OCI-LY7 (cell line): Measurements from ENCODE around the gene SEMA5A.

Source experiments
- CTCF ChIP-seq: fragments of 200-600 bp; sonication (generic); conservative IDR thresholded peaks from 2 replicates; pipeline ENCODE4 v1.5.1; 2014; ENCODE audit warnings: mild to moderate bottlenecking, antibody characterized with exemption, low read length, moderate library complexity, mixed read lengths
- EZH2phosphoT487 ChIP-seq: fragments of 200-600 bp; sonication (generic); IDR thresholded peaks from 2 replicates; pipeline ENCODE4 v1.6.1; 2018; ENCODE audit warnings: low read depth, borderline replicate concordance, mild to moderate bottlenecking, mixed run types, antibody characterized with exemption, low read length, moderate library complexity, mixed read lengths

GRCh38 chr5:9347541-9348295 is 198.2 kb downstream of the SEMA5A start:
- TF ChIP-seq CTCF (no peak), EZH2phosphoT487 (no peak)
